ENCODE data around the gene CAPN13. TPM values are rescaled to one million over a fixed set of nuclear protein-coding genes. Genes with fewer than 3 reads are reported as not detected.

The CAPN13 gene
- total and polyA plus RNA-seq, 2 donors (not counting 1 experiment from before 2014, with no cell fraction given): not detected

DNA sequence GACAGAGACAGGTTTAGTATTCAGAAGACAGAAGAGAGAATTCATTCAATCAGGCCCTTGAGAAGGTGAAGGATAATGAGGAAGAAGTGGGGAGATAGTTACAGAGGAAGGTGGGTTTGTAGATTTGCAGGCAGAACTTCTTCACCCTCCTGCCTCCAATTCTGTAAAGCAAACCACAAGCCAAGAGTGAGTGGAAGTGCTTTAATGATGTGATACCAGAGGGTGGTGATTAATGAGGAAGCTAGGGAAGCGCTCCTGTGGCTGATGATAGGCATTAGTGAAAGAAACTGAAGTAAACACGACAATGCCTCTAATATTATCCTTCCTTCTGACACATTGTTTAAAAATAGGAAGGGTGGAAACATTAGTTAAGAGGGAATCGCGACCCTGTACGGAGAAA, 78.2 kb downstream of the CAPN13 start:
- Histone ChIP-seq H3K79me2 (ENCODE audit: control insufficient read depth, insufficient read depth, low read length) (no peaks in the 10 kb centered on the region), H3K9ac (ENCODE audit: low read length) (no peak overlapping the region), H3K9me3 (ENCODE audit: control extremely low read depth in 1 of 3, control insufficient read depth in 2 of 3, insufficient read depth in 1 of 3, low read length in 2 of 3) (no peaks in the 10 kb centered on the region), H3K4me1 (ENCODE audit: control insufficient read depth in 2 of 2, insufficient read depth in 2 of 2, low read length in 2 of 2) (no peaks in the 10 kb centered on the region), H4K20me1 (ENCODE audit: control insufficient read depth, insufficient read depth, low read length, poor library complexity, severe bottlenecking) (no peaks in the 10 kb centered on the region), H2AFZ (ENCODE audit: insufficient read depth, low read depth, low read length, poor library complexity, severe bottlenecking) (no peak overlapping the region), H3K36me3 (replicated peaks in 1 of 2; ENCODE audit: control extremely low read depth in 1 of 2, control insufficient read depth in 1 of 2, extremely low read depth in 1 of 2, insufficient read depth in 2 of 2, low read length in 1 of 2) (no peaks in the 10 kb centered on the region), H3K4me3 (ENCODE audit: control extremely low read depth in 1 of 5, extremely low read depth in 1 of 5, insufficient read depth in 1 of 5, low read depth in 2 of 5, low read length in 4 of 5) (no peak overlapping the region), H3K27me3 (replicated peaks in 1 of 4; ENCODE audit: control extremely low read depth in 1 of 4, control insufficient read depth in 3 of 4, insufficient read depth in 4 of 4, low read length in 3 of 4) (peaks cover 0 to 10% (median 6%) of the 10 kb centered on the region in 4 experiments), H3K4me2 (replicated peaks; ENCODE audit: low read depth, low read length, poor library complexity, severe bottlenecking) (no peak overlapping the region), H3K27ac (ENCODE audit: low read length in 2 of 2) (no peak overlapping the region)
- DNase-seq (no peak), ATAC-seq (ENCODE audit: low read depth) (no peak)
- H3K4me1 Mint-ChIP-seq: no peaks in the 10 kb centered on the region
- H3K27ac Mint-ChIP-seq: no peak overlapping the region
- ChIA-PET POLR2A (no interaction called here), CTCF (interaction anchor here (1.0 kb wide), 1 partner anchor 600 kb away, joined by 3 read pairs; no protein-coding TSS in a partner anchor)
- H3K9me3 Mint-ChIP-seq (ENCODE audit: insufficient read depth): no peaks in the 10 kb centered on the region
- H3K27me3 Mint-ChIP-seq: peaks cover 15% of the 10 kb centered on the region
- TF ChIP-seq, protein P1, sequence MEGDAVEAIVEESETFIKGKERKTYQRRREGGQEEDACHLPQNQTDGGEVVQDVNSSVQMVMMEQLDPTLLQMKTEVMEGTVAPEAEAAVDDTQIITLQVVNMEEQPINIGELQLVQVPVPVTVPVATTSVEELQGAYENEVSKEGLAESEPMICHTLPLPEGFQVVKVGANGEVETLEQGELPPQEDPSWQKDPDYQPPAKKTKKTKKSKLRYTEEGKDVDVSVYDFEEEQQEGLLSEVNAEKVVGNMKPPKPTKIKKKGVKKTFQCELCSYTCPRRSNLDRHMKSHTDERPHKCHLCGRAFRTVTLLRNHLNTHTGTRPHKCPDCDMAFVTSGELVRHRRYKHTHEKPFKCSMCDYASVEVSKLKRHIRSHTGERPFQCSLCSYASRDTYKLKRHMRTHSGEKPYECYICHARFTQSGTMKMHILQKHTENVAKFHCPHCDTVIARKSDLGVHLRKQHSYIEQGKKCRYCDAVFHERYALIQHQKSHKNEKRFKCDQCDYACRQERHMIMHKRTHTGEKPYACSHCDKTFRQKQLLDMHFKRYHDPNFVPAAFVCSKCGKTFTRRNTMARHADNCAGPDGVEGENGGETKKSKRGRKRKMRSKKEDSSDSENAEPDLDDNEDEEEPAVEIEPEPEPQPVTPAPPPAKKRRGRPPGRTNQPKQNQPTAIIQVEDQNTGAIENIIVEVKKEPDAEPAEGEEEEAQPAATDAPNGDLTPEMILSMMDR (IDR thresholded peaks at IDR 0.05): no peak
- TF ChIP-seq EZH2 (IDR thresholded peaks at IDR 0.05; ENCODE audit: borderline replicate concordance, insufficient read depth, low read depth, low read length, poor library complexity, severe bottlenecking): no peak
- no peak overlapping the region for H3K4me3 Mint-ChIP-seq
- intact Hi-C loops (cut with micrococcal nuclease): no loop called here
- WGBS (ENCODE audit: insufficient coverage): no CpG with 5 or more reads among the region's 5 CpGs

GRCh38 chr2:30722936-30723725, 84.1 kb downstream of the CAPN13 start:
- Histone ChIP-seq H3K9me3 (ENCODE audit: control extremely low read depth in 1 of 3, control insufficient read depth in 2 of 3, insufficient read depth in 1 of 3, low read length in 2 of 3) (no peaks in the 10 kb centered on the region), H2AFZ (ENCODE audit: insufficient read depth, low read depth, low read length, poor library complexity, severe bottlenecking) (no peak overlapping the region), H3K9ac (ENCODE audit: low read length) (no peak overlapping the region), H4K20me1 (ENCODE audit: control insufficient read depth, insufficient read depth, low read length, poor library complexity, severe bottlenecking) (no peaks in the 10 kb centered on the region), H3K27ac (ENCODE audit: low read length in 2 of 2) (no peak overlapping the region), H3K27me3 (replicated peaks in 1 of 4; ENCODE audit: control extremely low read depth in 1 of 4, control insufficient read depth in 3 of 4, insufficient read depth in 4 of 4, low read length in 3 of 4) (peaks cover 0 to 22% (median 11%) of the 10 kb centered on the region in 4 experiments), H3K4me2 (replicated peaks; ENCODE audit: low read depth, low read length, poor library complexity, severe bottlenecking) (no peak overlapping the region), H3K36me3 (replicated peaks in 1 of 2; ENCODE audit: control extremely low read depth in 1 of 2, control insufficient read depth in 1 of 2, extremely low read depth in 1 of 2, insufficient read depth in 2 of 2, low read length in 1 of 2) (no peaks in the 10 kb centered on the region), H3K4me1 (ENCODE audit: control insufficient read depth in 2 of 2, insufficient read depth in 2 of 2, low read length in 2 of 2) (no peaks in the 10 kb centered on the region), H3K4me3 (ENCODE audit: control extremely low read depth in 1 of 5, extremely low read depth in 1 of 5, insufficient read depth in 1 of 5, low read depth in 2 of 5, low read length in 4 of 5) (no peak overlapping the region), H3K79me2 (ENCODE audit: control insufficient read depth, insufficient read depth, low read length) (no peaks in the 10 kb centered on the region)
- DNase-seq (no peak), ATAC-seq (ENCODE audit: low read depth) (no peak)
- Mint-ChIP-seq H3K27me3 (peaks cover 24% of the 10 kb centered on the region), H3K9me3 (ENCODE audit: insufficient read depth) (no peaks in the 10 kb centered on the region), H3K4me1 (no peaks in the 10 kb centered on the region), H3K27ac (no peak overlapping the region), H3K4me3 (no peak overlapping the region)
- WGBS (ENCODE audit: insufficient coverage): 92% methylated on average over 3 of the region's 4 CpGs
- intact Hi-C loops (cut with micrococcal nuclease): no loop called here
- POLR2A ChIA-PET: no interaction called here
- TF ChIP-seq, protein P1 (IDR thresholded peaks at IDR 0.05): no peak
- TF ChIP-seq EZH2 (IDR thresholded peaks at IDR 0.05; ENCODE audit: borderline replicate concordance, insufficient read depth, low read depth, low read length, poor library complexity, severe bottlenecking): no peak
- CTCF ChIA-PET: interaction anchor here (1.6 to 3.7 kb wide), 4 partner anchors 12 to 801 kb away, joined by 3 to 23 read pairs (median 4); no protein-coding TSS in a partner anchor
